ENCODE data around the gene NODAL. TPM values are rescaled to one million over a fixed set of nuclear protein-coding genes. Genes with fewer than 3 reads are reported as not detected.

The NODAL gene
- total and polyA plus RNA-seq, 2 of the 4 experiments (the other 2 are of a cell fraction): not detected

- BruUV-seq (replicated peaks): no TSS peak
- Histone ChIP-seq H2BK120ac (ENCODE audit: low read depth, low read length) (no peak overlapping the region), H3K4ac (ENCODE audit: low read depth, low read length) (no peak overlapping the region), H2AK5ac (ENCODE audit: low read depth, low read length) (no peak overlapping the region), H2AK9ac (replicated peaks; ENCODE audit: low read depth, low read length, poor library complexity) (no peak overlapping the region), H3K4me1 (ENCODE audit: control insufficient read depth, insufficient read depth, low read length) (peaks cover 4% of the 10 kb centered on the region; the same call in 1 of the 2 replicates), H3K36me3 (ENCODE audit: control insufficient read depth, insufficient read depth, low read length) (no peaks in the 10 kb centered on the region), H2AFZ (replicated peaks; ENCODE audit: low read length, poor library complexity) (no peak overlapping the region), H2BK20ac (ENCODE audit: low read depth, low read length) (no peak overlapping the region), H4K91ac (ENCODE audit: insufficient read depth, low read depth, low read length) (no peak overlapping the region), H3K56ac (ENCODE audit: extremely low read depth, insufficient read depth, low read length) (no peak overlapping the region), H4K8ac (ENCODE audit: low read depth in 2 of 2, low read length in 2 of 2) (no peak overlapping the region), H3K27me3 (ENCODE audit: control insufficient read depth, insufficient read depth, low read length) (peaks cover 33% of the 10 kb centered on the region), H3K23ac (ENCODE audit: low read depth, low read length) (no peak overlapping the region), H3K27ac (ENCODE audit: insufficient read depth, low read length) (no peak overlapping the region), H2BK5ac (ENCODE audit: low read depth, low read length, poor library complexity, severe bottlenecking) (no peak overlapping the region), H3K79me1 (ENCODE audit: low read depth in 1 of 2, low read length in 2 of 2) (no peaks in the 10 kb centered on the region), H2BK15ac (ENCODE audit: low read depth, low read length) (no peak overlapping the region), H3K9me3 (ENCODE audit: control insufficient read depth, insufficient read depth, low read length) (no peaks in the 10 kb centered on the region), H4K20me1 (ENCODE audit: insufficient read depth, low read length) (no peaks in the 10 kb centered on the region), H3K14ac (replicated peaks; ENCODE audit: low read depth, low read length) (no peak overlapping the region), H3K9ac (ENCODE audit: low read depth, low read length) (no peak overlapping the region), H3K4me3 (ENCODE audit: insufficient read depth, low read depth, low read length) (no peak overlapping the region), H3K4me2 (ENCODE audit: low read depth, low read length) (no peak overlapping the region), H4K5ac (ENCODE audit: low read depth, low read length) (no peak overlapping the region), H3K9me1 (ENCODE audit: insufficient read depth, low read length) (peaks cover 4% of the 10 kb centered on the region; the same call in 1 of the 2 replicates), H3K18ac (ENCODE audit: low read depth, low read length) (no peak overlapping the region)
- TF ChIP-seq RCOR1 (IDR thresholded peaks at IDR 0.05; ENCODE audit: insufficient replicate concordance, low read length): no peak
- TF ChIP-seq CTCF (conservative IDR thresholded peaks at IDR 0.05; ENCODE audit: low read depth, low read length): no peak
- no peak for TF ChIP-seq CHD1 (IDR thresholded peaks at IDR 0.05; ENCODE audit: low read depth, low read length)
- TF ChIP-seq POLR2A (IDR thresholded peaks at IDR 0.05; ENCODE audit: low read depth, low read length): no peak
- TF ChIP-seq, protein P1, sequence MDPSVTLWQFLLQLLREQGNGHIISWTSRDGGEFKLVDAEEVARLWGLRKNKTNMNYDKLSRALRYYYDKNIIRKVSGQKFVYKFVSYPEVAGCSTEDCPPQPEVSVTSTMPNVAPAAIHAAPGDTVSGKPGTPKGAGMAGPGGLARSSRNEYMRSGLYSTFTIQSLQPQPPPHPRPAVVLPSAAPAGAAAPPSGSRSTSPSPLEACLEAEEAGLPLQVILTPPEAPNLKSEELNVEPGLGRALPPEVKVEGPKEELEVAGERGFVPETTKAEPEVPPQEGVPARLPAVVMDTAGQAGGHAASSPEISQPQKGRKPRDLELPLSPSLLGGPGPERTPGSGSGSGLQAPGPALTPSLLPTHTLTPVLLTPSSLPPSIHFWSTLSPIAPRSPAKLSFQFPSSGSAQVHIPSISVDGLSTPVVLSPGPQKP (IDR thresholded peaks at IDR 0.05; ENCODE audit: borderline replicate concordance, low read depth, low read length): no peak
- in situ Hi-C loops (cut with MboI; ENCODE audit: low sequenced_read_pairs): no loop called here
- intact Hi-C loops (cut with micrococcal nuclease): no loop called here
- CTCF ChIA-PET: no interaction called here
- DNase-seq (no peak), ATAC-seq (ENCODE audit: low read depth) (no peak)
- dilution Hi-C loops (cut with HindIII; ENCODE audit: low sequenced_read_pairs, unreplicated experiment): no loop called here
- no CpG with 5 or more reads among the region's 6 CpGs for WGBS, 2 experiments (ENCODE audit: extremely low coverage in 2 of 2, insufficient read length in 1 of 2)
- POLR2A ChIA-PET (ENCODE audit: unreplicated experiment): no interaction called here
These were observed 13.7 kb upstream of the NODAL start for GRCh38 chr10:70455213-70455630.

Measured in IMR-90 (cell line).